GM18858 (cell line): ENCODE results near the gene ADPRHL1.

Experiments used
- ATAC-seq: cut with Tn5 transposase; IDR thresholded peaks from one replicate; pipeline ENCODE4 v1.9.1; 2021; ENCODE audit not compliant: unreplicated experiment

The ADPRHL1 gene

GRCh38 chr13:113353254-113353653 is 100.0 kb downstream of the ADPRHL1 start:
- ATAC-seq = no peak

GRCh38 chr13:113351514-113352026 is 101.7 kb downstream of the ADPRHL1 start:
- ATAC-seq = no peak

- ATAC-seq = no peak
Observed at GRCh38 chr13:113350938-113351335, 102.4 kb downstream of the ADPRHL1 start.

- ATAC-seq = no peak
Observed at GRCh38 chr13:113350065-113350937, 103.0 kb downstream of the ADPRHL1 start.
